AG10803 (cell line): ENCODE data around the gene DNHD1.

Source experiments
- DNase-seq: peaks from one replicate; pipeline ENCODE4 v3.0.0; 2010; ENCODE audit warnings: low read depth
- H3K4me3 ChIP-seq: 2 replicates; pipeline ENCODE4 v1.5.1; 2011; ENCODE audit warnings: mild to moderate bottlenecking, low read length, control low read depth
- CTCF ChIP-seq: conservative IDR thresholded peaks from 2 replicates; pipeline ENCODE4 v1.5.1; 2011; ENCODE audit warnings: mild to moderate bottlenecking, low read length, control low read depth, inconsistent platforms

Gene DNHD1

GRCh38 chr11:6568191-6568918 is 71.3 kb downstream of the DNHD1 start:
- TF ChIP-seq CTCF, result no peak
- peak; percentile 57 for DNase-seq
- no peak overlapping the region for H3K4me3 ChIP-seq

- no peak overlapping the region for H3K4me3 ChIP-seq
- DNase-seq, result no peak
- no peak for TF ChIP-seq CTCF
Observed at GRCh38 chr11:6569706-6570105, 72.6 kb downstream of the DNHD1 start.

DNA sequence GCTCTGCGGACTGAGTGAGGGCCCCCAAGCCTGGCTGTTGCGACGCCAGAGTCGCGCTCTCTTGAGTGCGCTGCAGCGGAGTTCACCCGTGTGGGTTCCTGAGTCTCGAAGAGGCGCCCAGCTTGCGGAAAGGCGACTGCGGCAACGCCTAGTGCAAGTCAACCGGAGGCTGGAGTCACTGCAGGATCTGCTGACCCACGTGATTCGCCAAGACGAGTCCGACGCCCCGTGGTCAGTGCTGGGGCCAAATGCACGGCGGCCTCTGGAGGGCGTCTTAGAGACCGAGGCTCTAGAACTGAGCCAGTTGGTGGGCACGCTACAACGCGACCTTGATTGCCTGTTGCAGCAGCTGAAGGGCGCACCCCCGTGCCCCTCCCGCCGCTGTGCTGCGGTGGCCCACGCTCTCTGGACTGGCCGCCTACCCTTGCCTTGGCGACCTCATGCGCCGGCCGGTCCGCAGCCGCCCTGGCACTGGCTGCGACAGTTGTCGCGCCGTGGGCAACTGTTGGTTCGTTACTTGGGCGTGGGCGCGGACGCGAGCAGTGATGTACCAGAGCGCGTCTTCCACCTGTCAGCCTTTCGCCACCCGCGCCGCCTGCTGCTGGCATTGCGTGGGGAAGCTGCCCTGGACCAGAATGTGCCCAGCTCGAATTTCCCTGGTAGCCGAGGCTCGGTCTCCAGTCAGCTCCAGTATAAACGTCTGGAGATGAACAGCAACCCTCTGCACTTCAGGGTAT is 73.8 kb downstream of the DNHD1 start:
- TF ChIP-seq CTCF, result no peak

DNA sequence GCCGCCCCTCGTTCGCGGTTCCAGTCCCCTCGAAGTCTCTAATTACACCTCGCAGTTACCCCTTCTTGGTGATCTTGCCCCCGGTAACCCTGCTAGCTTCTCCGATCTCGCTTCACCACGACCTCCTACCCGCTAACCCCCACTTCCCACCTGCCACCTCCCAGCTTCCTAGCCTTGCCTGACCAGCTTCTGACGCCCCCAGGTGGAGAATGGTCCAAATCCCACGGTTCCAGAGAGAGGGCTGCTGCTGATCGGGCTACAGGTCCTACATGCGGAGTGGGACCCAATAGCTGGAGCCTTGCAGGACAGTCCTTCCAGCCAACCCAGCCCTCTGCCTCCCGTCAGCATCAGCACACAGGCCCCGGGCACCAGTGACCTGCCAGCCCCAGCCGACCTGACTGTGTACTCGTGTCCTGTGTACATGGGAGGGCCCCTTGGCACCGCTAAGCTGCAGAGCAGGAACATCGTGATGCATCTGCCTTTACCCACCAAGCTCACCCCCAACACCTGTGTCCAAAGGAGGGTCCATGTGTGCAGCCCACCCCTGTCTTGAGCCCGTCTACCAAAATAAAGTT is 74.4 kb downstream of the DNHD1 start:
- no peak for TF ChIP-seq CTCF
- no peak overlapping the region for H3K4me3 ChIP-seq
- no peak for DNase-seq

More for the DNA sequence above, 73.8 kb downstream of the DNHD1 start:
- no peak for DNase-seq
- no peak overlapping the region for H3K4me3 ChIP-seq

GRCh38 chr11:6572215-6572614 is 75.1 kb downstream of the DNHD1 start:
- TF ChIP-seq CTCF, result no peak
- H3K4me3 ChIP-seq, result no peak overlapping the region
- peak; percentile 88 for DNase-seq

GRCh38 chr11:6574816-6575715 is 78.0 kb downstream of the DNHD1 start:
- no peak for DNase-seq
- H3K4me3 ChIP-seq, result no peak overlapping the region
- no peak for TF ChIP-seq CTCF
